Suprapubic skin (tissue), 3 donors: ENCODE measurements around the gene IGFN1.

Experiments used
- CTCF ChIP-seq, 2 donors: fragments of 200-600 bp in 1 of 2; fragments of 450-650 bp in 1 of 2; sonication (generic) in 1 of 2; IDR thresholded peaks; one replicate each; pipeline ENCODE4 v1.5.1; 2016 to 2019; ENCODE audit warnings: antibody characterized with exemption in 2 of 2, mild to moderate bottlenecking in 1 of 2, moderate library complexity in 1 of 2
- POLR2AphosphoS5 ChIP-seq, 3 donors: sonication (generic); formaldehyde crosslinking; IDR thresholded peaks; one replicate each; pipeline ENCODE4 v1.6.1; 2017; ENCODE audit warnings: antibody characterized with exemption in 3 of 3

- TF ChIP-seq CTCF (IDR thresholded peaks at IDR 0.05) (no peak), POLR2AphosphoS5 (IDR thresholded peaks at IDR 0.05) (no peak)
Observed at GRCh38 chr1:201185527-201186128, 5.0 kb upstream of the IGFN1 start.
